Activated T-cell treated with anti-CD3 and anti-CD28 coated beads for 48 hours (primary cell): ENCODE data around the gene EP400.

Experiments
- DNase-seq: peaks from one replicate; pipeline ENCODE4 v3.0.0-alpha.2; 2020; ENCODE audit warnings: low read depth

Gene EP400

DNA sequence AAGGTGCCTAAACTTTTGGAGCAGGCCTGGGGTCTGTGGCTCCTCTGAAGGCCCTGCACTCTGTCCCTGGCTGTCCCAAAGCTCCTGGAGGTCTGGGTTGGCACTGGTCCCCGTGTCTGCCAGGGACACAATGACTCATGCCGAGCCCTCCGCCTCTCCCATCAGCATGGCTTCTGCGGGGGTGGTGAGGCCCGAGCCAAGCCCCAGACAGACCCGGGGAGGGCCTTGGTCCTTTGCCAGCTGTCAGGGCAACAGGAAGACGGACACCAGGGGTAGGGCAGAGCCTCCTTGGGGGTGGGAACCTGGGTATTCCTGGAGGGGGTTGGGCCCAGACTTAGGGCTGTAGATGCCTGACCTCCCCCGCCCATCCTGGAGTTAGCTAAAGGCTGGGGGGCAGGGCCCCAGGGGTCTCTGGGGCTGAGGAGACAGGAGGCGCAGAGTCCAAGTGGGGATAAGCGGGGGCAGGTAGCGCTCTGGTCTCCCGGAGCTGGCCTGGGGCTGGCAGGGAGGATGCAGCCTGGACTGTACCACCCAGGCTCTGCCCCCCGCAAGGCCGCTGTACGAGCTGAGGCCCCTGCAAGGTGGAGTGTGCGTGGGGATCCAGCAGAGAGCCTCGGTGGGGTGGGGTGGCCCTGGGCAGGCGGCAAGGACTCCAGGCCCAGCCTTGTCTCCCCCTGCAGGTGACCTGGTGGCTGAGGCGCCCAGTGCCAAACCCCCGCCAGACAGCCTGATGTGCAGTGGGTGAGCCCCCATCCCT, 37.0 kb upstream of the EP400 start:
- DNase-seq, result no peak

DNA sequence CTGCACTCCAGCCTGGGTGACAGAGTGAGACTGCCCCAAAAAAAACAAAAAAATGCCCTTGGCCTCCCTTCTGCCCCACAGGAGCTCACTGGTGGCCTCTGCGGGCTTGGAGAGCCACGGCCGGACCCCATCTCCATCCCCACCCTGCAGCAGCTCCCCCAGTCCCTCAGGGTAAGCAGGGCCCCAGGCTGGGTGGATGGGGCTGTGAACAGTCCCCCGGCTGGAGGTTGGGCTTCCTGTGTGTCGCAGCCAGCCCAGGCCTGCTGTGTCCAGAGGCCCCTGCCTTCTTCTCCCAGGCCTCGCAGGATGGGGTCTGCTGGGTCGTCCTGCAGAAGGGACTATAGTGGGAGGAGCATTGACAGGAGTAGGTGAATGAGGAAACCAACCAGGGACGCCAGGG, 36.1 kb upstream of the EP400 start:
- DNase-seq, result no peak

DNA sequence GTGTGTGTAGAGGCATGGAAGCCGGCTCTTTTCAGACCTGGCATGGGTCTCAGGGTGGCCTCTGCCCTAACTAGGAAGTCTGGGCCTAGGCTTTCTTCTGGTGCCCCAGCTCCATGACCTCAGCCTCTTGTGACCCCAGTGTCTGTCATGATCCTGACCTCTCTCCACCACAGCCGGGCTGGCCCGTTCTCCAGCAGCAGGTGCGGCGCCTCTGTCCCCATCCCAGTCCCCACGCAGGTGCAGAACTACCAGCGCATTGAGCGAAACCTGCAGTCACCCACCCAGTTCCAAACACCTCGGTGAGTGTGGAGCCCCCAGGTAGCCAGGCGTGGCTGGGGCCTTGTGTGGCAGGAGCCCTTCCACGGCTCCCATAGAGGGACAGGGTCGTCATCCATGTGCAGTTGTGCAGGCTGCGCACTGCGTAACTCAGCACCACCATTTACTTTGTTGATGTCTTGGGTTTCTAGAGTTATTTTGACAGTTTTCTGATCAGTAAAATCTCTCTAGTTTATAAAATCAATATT, 35.5 kb upstream of the EP400 start:
- DNase-seq, result no peak

DNA sequence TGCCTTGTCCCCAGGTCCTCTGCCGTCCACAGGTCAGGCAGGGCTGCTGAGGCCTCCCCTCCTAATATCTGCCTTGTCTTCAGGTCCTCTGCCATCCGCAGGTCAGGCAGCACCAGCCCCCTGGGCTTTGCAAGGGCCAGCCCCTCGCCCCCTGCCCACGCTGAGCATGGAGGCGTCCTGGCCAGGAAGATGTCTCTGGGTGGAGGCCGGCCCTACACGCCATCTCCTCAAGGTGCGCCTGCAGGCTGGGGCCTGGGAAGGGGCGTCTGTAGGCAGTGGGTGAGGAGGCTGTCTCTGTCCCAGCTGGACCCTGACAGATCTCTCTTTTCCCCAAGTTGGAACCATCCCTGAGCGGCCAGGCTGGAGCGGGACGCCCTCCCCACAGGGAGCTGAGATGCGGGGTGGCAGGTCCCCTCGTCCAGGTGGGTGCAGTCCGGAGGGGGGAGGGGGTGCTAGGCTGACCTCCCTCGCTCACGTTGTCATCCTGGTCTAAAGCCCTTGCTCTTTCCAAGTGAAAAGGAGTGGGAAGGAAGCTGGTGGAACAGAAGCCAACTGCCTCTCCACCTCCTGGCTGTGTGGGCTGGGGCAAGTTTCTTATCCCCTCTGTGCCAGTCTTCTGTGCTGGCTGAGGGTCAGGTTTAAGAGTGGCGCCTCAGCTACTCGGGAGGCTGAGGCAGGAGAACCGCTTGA, 34.6 kb upstream of the EP400 start:
- DNase-seq, result no peak

DNA sequence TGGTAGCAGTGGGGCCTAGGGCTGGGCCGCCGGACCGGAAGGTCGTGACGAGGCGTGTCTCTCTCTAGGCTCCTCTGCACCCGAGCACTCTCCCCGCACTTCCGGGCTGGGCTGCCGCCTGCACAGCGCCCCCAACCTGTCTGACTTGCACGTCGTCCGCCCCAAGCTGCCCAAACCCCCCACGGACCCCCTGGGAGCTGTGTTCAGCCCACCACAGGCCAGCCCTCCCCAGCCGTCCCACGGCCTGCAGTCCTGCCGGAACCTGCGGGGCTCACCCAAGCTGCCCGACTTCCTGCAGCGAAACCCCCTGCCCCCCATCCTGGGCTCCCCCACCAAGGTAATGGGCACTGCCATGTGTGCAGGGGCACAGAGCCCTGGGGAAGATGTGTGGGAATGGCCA, 33.9 kb upstream of the EP400 start:
- DNase-seq, result no peak

DNA sequence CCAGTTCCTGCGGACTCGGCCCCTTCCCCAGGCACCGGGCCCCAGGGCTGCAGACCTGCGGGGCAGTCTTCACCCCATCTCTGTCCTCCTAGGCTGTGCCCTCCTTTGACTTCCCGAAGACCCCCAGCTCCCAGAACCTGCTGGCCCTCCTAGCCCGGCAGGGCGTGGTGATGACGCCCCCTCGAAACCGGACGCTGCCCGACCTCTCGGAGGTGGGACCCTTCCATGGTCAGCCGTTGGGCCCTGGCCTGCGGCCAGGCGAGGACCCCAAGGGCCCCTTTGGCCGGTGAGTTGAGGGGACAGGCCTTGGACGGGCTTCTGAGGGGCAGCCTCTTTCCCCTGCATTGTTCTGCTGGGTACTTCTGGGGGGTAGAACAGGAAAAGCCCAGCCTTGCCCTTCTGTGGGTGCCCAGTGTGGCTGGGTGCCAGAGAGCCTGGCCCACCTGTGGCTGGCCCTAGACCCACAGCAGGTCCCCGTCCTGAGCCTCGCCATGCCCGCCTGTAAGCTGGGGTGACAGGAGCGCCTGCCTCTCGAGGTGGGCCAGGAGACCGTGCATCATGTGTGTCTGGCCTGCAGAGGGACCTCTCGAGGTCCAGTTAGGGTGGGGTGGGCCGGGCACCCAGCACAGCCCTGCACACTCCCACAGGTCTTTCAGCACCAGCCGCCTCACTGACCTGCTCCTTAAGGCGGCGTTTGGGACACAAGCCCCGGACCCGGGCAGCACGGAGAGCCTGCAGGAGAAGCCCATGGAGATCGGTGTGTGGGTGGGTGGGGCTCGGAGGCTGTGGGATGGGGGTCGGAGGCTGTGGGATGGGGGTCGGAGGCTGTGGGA, 33.2 kb upstream of the EP400 start:
- no peak for DNase-seq

DNA sequence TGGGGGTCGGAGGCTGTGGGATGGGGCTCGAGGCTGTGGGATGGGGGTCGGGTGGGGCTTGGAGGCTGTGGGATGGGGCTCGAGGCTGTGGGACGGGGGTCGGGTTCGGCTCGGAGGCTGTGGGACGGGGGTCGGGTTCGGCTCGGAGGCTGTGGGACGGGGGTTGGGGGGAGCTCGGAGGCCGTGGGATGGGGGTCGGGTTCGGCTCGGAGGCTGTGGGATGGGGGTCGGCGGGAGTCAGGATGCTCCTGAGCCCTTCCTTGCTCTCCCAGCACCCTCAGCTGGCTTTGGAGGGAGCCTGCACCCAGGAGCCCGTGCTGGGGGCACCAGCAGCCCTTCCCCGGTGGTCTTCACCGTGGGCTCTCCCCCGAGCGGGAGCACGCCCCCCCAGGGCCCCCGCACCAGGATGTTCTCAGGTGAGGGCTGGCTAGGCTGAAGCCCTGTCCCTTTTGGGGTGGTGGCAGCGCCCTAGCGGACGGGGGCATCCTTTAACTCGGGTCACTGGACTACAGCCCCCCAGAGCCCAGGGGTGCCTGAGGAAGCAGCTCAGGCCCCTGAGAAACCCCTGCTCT, 32.5 kb upstream of the EP400 start:
- no peak for DNase-seq

DNA sequence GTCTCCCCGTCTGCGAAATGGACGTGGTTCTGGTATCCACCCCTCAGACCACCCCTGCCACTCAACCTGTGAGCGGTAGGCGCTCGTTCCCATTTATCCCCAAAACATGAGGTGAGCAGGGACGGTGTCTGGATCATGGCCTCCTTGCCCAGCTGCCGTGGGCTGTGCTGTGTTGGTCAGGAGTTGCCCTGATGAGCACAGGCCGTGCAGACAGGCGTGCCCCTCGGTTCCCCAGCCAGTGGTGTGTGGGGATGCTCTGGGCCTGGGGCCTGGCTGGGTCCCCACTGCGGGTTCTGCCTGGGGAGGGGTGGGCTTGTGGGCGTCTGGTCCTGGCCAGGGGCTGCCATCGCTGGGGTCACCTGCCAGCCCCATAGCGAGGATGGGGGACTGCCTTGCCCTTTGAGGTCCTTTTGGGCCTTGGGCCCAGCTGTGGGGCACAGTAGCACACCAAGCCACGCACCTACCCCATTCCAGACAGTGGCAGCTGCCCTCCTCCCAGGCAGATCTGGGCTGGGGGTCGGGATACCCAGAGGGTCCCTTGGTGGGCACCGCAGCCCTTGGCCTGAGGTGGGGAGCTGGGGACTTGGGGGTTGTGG, 31.9 kb upstream of the EP400 start:
- DNase-seq, result no peak

DNA sequence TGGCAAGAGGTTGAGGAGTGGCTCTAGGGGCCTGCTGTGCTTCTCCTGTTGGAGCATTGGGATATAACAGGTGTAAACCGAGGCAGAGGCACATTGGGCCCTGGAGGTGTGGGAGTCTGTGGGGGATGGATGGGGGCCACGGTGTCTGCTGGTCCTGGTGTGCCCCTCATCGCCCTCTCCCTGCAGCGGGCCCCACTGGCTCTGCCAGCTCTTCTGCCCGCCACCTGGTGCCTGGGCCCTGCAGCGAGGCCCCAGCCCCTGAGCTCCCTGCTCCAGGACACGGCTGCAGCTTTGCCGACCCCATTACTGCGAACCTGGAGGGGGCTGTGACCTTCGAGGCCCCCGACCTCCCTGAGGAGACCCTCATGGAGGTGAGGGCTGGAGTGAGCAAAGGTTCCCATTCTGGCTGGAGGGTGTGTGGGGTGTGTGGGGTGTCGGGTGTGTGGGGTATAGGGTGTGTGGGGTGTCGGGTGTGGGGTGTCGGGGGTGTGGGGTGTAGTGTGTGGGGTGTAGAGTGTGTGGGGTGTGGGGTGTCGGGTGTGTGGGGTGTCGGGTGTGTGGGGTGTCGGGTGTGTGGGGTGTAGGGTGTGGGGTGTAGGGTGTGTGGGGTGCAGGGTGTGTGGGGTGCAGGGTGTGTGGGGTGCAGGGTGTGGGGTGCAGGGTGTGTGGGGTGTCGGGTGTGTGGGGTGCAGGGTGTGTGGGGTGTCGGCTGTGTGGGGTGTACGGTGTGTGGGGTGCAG, 31.3 kb upstream of the EP400 start:
- no peak for DNase-seq

DNA sequence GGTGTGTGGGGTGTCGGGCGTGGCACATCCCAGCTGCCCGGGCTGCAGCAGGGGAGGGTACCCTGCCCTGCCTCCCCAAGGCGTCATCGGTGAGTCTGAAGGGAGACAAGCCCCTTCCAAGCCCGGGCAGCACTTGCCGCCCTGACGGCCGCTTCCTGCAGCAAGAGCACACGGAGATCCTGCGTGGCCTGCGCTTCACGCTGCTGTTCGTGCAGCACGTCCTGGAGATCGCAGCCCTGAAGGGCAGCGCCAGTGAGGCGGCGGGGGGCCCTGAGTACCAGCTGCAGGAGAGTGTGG, 30.7 kb upstream of the EP400 start:
- DNase-seq, result no peak

DNA sequence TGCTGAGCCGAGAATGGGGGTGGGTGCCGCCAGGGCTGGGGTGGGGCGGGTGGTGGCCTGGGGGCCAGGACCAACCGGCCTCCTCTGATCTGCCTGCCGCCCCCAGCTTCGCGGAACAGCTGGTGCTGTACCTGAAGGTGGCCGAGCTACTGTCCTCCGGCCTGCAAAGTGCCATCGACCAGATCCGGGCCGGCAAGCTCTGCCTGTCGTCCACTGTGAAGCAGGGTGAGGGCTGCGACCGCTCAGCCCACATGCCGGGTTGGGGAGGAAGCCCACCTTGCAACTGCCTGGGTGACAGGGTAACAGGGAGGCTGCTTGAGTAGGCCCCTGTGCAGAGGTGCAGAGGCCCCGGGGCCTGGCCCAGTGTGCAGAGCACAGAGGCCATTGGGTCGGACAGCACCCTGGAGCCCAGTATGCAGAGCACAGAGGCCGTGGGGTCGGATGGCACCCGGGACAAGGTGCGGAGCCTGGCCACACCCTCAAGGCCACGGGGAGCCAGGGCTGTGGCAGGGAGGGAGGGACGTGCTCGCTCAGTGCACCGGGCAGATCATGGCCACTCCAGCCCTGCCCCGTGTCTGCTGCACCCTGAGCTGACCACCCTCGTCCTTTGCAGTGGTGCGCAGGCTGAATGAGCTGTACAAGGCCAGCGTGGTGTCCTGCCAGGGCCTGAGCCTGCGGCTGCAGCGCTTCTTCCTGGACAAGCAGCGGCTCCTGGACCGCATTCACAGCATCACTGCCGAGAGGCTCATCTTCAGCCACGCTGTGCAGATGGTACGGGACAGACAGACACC, 30.2 kb upstream of the EP400 start:
- DNase-seq, result no peak

DNA sequence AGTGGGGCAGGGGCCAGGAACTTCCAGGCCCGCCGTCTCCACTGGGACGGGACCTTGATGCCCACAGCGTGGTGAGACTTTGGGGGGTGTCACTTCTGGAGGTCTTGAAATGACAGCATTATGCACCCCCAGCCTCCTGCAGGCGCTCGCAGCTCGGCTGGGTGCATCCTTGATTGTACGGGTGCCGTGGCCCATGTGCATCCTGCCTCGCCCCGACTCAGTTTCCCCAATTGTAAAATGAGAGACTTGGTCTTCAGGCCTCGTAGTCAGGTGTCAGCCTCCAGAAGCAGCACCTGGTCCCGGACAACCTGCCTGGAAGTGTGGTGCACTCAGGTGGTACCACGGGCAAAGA, 29.6 kb upstream of the EP400 start:
- no peak for DNase-seq

DNA sequence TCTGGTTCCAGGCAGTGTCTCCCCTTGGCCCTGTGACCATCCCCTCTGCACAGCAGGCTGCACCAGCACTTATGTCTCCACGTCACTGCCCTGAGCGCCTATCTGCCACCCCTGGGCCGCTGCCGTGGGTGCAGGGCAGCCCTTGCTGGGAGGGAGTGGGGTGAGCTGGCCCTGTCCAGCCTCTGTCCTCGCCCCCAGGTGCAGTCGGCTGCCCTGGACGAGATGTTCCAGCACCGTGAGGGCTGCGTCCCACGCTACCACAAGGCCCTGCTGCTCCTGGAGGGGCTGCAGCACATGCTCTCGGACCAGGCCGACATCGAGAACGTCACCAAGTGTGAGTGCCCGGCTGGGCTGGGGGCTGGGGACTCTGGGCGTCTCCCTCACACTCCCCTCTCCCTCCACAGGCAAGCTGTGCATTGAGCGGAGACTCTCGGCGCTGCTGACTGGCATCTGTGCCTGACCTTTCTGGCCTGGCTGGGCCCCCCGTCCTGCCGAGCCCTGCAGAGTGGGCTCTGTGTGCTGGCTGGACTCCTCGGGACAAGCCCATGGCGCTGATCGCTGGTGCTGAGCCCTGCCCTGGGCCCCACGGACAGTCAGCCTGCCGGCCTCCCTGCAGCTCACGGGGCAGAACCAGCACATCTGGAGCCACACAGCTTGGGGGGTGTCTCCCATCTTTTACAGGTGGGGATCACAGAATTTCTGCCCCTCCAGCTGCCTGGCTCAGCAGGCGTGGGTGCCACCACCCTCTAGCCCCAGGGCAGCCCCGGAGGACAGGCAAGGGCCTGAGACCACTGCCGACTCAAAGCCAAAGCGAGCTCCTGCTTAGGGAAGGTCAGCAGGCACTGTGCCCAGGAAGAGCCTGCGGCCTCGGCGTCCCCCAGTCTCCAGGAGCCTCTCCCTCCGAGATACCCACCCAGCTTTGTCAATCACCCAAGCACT, 28.6 kb upstream of the EP400 start:
- DNase-seq, result no peak

DNA sequence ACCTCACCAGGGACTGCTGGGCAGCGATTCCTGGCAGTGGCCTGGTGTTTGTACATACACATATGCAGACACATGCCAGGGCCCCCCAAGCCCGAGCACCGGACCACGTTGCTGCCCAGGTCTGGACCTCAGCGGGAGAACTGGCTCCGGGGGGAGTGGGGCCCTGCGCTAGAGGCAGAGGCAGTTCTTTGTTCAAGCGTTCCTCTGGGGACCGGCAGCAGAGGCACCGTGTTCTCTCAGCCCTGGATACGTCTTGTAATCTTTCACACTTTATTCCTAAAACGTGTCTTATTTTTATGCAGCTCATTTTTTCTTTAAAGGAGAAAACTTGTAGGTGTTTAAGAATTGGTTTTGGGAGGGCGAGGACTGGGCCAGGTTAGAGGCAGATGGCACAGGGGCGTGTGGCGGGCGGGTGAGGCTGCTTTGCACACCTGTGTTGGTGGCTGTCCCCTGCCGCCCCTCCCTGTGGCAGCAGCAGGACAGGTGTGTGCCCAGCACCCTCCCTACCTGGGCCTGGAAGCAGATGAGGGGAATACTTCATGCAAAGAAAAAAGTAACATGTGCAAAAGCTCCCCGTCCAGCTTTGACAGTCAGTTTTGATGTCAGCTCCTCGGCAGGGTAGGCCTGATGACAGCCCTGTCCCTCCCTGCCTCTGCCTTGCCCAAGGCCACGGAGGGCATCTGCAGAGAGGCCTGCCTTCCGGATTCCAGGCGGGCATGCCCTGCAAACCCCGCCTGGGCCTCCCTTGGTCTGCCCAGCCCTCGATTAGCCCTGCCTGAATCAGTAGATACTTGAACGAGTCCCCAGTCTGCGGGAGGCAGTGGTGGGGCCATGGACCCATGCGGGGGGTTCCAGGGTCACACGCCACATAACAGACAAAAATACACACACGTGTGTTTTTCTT, 27.6 kb upstream of the EP400 start:
- DNase-seq, result no peak

DNA sequence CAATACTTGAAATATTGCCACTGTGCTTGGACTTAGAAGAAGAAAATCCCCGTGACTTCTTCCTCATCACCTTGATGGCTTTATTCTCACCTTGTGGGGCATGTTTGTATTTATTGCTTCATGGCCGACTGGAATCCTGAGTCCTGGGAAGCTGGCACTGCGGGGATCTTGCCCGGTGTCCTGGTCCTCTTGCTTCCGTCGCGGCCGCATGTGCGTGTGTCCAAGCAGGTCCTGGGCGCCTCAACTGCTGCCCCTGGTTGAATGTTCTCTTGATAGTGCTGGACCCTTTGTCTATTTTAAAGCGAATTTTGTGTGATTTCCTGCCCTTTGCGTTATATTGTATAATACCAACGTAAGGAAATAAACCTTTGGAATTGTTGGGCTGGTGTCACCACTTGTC, 27.0 kb upstream of the EP400 start:
- DNase-seq, result no peak

DNA sequence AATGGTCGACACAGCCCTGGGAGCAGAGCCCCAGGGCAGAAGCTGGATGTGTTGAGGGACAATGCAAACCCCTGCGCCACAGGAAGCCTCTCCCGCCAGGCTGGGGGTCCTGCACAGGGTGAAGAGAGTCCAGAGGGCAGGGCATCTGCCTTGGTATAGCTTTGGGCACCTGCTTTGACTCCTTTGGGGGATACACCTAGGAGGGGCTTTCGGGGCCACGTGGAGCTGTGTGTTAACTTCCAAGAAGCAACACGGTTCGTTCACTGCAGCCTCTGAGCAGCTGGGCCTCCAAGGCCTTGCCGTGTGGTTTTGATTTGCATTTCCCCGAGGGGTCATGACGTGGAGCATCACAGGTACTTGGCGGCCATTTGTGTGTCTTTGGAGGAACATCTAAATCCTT, 26.5 kb upstream of the EP400 start:
- no peak for DNase-seq

DNA sequence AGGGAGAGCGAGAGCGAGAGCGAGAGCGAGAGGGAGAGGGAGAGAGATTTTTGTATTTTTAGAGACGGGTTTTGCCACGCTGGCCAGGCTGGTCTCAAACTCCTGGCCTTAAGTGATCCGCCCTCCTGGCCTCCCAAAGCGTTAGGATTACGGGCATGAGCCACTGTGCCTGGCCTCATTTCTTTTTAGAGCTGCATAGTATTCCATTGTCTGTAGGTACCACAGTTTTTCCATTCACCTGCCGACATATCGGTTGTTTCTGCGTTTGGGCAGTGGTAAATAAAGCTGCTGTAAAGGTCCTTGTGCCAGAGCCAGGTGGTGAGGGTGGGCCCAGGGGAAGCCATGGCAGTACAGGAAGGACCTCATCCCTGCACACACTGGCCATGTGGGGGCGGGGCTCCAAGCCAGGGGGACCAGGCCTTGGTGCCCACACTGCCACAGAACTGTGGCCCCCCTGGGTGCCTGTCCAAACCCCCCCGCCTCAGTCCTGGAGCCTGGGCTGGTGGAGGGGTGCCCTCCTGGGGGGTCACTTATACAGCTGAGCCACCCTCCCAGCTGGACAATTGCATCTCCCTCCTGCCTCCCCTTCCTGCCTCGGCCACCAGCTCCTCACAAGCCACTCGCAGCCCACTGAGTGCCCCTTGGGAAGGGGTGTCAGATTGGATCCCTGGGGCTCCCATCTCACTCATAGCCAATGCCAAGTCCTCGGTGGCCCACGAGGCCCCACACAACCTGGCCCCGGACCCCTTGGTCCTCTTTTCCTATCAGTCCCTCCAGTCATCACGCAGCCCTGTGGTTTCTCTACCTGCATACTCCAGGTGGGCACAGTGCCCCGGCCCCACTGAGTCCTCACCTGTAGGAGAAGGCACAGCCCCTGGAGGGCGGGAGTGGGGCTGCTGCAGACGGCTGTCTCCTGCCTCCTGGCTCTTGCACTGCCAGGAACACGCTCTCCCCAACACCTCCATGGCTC, 22.3 kb upstream of the EP400 start:
- no peak for DNase-seq
